ENCODE measurements around the gene PRKAR1B.

PRKAR1B gene

DNA sequence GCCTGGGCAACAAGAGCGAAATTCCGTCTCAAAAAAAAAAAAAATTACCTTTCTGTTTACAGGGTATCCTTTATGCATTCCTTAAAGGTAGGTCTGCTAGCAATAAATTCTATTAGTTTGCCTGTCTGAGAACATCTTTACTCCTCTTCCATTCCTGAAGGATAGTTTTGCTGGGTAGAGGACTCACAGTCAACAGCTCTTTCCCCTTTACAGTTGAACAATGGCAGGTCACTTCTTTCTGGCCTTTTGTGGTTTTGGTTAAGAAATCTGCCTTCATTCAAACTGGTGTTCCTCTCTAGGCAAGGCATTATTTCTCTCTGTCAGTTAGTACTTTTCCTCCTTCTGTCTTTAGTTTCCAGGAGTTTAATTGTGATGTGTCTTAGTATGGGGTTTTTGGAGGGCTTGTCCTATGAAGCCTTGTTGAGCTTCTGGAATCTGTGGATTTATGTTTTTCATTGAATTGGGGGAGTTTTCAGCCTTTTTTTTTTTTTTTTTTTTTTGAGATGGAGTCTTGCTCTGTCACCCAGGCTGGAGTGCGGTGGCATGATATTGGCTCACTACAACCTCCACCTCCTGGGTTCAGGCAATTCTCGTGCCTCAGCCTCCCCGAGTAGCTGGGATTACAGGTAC is 5.3 kb downstream of the PRKAR1B start:
- DNase-seq (ENCODE audit: low read depth), result no peak

DNA sequence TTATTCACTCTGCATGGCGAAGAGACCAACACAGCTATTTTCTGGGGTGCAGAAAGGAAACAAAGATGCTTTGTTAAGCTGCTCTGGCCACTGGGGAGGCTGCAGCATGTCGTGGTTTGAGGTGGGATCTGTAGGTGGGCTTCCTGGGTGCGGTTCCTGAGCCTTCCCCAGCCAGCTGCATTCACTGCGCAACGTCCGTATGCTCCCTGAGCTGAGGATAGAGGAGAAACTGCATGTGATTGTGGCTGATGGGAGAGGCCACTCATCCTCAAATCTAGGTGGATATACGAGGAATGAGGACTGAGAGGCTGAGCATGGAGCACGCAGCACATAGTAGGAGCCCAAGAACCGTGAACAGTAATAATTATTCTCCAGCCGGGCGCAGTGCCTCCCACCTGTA is 10.4 kb downstream of the PRKAR1B start:
- DNase-seq (ENCODE audit: low read depth), result no peak

DNA sequence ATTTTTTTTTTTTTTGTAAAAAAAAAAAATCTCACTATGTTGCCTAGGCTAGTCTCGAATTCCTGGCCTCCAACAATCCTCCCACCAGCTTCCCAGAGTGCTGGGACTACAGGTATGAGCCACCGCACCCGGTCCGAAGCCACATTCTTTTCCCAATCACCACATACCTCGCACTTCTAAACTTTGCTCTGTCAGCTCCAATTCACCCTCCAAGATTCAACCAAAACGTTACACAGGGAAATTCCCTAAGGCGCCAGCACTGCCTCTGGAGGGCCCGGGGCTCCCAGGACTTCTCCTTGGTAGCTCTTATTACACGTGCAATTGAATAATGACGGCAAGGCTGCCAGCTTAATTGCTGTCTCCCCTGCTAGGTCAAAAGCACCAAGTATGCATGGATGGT is 10.9 kb downstream of the PRKAR1B start:
- no peak for DNase-seq (ENCODE audit: low read depth)

DNA sequence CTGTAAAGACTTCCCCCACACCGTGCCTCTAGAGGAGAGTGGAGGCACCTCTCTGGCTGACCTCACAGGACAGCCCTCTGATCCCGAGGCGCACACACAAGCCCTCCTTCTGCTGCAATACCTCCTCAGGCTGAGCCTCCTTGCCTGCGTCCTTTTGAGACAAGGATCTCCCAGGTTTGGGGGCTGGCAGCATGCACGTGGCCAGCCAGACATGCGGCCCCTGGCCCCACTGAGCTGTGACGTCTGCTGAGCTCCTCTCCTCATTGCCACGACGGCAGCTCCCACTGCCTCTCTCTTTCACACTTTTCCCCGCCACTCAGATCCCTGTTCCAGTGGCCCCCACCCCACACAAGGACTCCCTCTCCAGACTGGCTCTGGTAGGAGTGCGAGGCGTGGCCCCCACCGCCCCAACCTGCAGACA is 12.8 kb downstream of the PRKAR1B start:
- DNase-seq (ENCODE audit: low read depth), result no peak

DNA sequence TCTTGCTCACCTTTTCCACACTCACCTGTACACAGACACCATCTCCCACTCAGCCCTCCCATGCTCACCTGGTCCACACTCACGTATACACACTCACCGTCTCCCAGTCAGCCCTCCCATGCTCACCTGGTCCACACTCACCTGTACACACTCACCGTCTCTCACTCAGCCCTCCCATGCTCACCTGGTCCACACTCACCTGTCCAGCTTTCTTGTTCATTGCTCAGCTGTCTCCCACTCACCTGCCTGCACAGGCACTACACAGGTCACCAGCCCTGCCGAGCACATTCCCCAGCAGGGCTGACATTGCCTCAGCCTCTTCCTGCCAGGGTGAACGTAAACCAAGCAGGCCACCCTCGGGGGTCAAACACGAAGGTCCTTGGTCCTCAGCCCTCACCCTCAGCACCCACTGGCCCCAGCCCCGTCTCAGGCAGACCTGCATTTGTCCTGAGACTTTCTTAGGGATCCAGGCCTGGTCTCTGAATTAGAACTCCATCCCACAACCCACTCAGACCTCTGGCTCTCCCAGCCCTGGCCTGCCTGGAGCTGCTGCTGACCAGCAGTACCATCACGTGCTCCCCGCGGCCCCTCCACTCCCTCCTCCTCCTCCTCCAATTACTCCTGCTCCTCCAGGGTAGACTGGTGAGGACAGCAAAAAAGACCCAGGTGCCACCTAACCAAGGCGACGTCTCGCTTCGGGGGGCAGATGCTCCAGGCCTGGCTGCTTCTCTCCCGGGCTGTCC is 13.4 kb downstream of the PRKAR1B start:
- no peak for DNase-seq (ENCODE audit: low read depth)

DNA sequence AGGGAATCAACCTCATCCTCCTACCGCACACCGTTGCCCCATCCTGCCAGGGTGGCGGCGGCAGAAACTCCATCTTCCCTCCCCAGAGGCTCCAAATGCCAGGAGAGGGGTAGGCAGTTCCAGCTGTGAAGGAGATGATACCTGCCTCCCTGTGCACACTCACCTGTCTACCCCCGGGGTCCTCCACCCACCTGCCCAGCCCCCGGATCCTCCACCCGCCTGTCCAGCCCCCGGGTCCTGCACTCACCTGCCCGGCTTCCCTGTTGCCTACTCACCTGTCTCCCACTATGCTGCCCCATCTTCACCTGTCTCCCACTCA is 14.0 kb downstream of the PRKAR1B start:
- DNase-seq (ENCODE audit: low read depth), result no peak

DNA sequence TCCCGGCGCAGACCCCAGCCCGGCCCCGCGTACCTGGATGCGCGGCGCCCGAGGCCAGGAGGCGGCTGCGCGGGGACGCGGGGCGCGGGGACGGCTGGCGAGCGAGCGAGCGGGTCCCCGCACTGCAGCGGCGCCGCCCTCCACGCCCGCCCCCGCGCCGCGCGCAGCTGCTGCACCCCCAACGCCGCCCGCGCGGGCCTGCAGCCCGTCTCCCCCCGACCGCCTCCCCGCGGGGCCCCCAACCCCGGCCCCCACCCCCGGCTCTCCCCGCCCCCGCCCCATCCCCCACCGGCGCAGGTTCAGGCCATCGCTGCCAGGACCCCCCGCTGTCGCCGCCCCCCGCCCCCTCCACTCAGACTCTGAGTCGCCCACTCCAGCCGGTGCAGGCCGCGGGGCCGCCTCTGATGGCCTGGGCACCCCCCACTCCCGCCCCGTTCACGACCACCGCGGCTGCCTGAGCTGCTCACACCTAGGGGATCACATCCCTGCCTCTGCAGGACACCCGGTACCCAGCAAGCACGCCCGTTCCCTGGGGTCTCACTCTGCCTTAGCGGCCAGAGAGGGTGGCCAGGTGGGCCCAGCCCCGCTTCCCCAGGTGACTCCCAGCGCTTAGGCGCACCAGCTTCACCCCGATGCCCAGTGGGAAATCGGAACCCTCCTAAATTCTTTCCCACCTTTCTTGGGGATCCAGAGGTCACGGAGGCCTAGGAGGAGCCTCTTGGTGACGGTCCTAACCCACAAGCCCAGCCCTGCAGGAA is 14.5 kb downstream of the PRKAR1B start:
- no peak for DNase-seq (ENCODE audit: low read depth)

DNA sequence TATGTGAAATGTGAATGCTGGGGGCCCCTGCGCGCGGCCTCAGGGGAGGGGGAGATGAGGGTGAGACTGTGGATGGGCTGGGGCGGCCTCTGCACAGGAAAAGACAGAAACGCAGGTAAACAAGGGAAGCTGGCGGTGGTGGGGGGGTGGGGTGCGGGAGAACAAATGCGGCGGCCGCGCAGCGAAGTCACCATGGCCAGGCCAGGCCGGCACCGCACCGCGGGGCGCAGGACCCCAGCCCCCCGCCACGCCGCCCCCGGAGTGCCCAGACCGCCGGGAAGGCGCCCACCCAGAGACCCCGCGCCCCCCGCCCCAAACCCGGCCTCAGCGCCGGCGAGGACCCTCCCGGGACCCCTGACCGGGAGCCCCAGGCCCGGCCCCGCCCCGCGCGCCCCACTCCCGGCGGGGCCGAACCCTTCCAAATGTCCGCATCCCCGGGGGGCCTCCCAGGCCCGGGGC is 15.1 kb downstream of the PRKAR1B start:
- no peak for DNase-seq (ENCODE audit: low read depth)

DNA sequence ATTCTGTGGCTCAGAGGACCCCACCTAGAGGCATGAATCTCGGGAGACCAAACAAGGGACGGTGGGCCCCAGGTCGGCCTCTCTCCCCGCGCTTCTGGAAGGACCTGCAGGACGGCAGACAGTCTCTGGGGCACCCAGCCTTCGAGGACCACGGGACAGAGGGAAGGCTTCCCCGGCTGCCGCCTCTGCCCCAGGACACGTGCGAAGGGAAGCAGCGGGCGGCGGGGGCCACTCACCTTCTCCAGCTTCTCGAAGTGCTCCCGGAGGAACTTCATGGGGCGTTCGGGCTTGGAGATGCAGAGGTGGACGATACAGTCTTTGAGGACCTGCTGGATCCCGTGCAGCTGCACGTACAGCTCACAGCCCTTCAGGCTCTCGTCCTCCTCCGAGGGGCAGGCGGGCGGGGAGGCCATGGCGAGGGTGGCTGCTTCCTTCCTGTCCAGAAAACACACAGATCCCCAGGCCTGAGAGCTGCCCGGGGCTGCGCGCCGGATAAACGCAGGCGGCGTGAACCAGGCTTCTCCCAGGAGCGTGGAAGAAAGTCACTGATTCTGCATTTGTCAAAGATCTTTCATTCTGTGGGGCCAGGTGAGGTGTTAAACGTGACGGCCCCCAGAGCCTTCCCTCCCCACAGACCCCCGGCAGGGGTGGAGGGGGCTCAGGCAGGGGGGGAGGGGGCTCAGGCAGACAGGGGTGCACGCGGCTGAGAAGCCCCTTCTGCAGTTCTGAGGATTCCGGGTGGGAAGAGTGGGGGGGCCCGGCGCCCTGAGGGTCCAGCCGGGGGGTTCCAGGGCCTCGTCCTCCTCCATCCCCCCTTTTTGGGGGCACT is 15.8 kb downstream of the PRKAR1B start:
- no peak for DNase-seq (ENCODE audit: low read depth)

DNA sequence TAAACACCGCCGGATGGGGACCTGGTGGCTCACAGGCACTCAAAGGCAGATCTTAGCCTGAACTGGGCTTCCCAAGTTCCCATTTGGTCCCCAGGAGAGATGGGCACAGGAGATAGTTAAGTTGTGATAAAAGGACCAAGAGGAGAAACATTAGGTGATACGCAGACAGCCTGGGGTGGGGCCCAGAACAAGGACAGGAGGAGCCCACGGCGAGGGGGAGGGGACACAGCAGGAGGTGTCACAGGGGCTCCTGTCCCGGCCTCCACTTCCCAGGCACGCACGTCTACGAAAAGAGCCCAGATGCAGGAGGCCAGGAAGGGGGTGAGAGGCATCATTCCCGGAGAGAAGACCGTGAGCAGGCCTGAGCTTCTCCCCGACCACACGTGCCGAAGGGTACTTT is 16.9 kb downstream of the PRKAR1B start:
- DNase-seq (ENCODE audit: low read depth), result no peak

DNA sequence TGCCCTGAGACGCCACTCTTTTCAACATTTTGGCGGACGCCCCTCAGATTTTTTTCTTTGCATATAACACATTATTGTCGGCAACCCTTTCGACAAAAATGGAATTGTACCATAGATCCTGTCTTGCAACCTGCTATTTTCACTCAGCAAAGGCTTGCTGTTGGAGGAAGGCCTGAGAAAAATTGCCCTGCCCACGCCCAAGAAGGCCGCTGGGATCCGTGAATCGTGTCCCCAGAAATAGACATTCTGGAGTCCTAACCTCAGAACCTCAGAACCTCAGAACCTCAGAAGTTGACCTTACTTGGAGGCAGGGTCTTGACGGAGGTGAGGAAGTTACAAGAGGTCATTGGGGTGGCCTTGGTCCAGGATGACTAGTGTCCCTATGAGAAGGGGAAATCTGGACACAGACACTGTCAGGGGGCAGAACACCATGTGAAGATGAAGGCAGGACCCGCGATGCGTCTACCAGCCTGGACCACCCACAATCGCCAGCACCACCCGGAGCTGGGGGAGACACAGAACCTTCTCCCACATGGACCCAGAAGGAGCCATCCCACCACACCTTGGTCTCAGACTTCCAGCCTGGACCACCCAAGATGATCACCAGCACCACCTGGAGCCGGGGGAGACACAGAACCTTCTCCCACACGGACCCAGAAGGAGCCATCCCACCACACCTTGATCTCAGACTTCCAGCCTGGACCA is 19.6 kb downstream of the PRKAR1B start:
- no peak for DNase-seq (ENCODE audit: low read depth)

DNA sequence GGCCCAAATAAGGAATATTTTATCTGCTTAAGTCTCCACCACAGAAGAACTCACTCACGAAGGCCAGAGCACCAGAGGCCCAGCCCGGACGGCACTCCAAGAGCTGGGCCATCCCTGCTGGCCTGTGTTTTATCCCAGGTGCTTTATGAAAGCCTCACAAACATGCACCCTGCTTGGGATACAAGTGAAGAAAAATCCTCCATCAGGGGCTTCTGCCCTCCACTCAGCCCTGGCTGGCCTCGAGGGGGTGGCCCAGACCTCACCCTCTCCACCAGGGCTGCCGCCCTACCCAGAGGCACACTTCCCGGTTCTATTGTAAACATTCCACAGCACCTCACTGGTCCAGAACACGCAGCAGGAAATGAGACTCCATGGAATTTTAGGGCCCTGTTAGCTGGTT is 20.4 kb downstream of the PRKAR1B start:
- no peak for DNase-seq (ENCODE audit: low read depth)

DNA sequence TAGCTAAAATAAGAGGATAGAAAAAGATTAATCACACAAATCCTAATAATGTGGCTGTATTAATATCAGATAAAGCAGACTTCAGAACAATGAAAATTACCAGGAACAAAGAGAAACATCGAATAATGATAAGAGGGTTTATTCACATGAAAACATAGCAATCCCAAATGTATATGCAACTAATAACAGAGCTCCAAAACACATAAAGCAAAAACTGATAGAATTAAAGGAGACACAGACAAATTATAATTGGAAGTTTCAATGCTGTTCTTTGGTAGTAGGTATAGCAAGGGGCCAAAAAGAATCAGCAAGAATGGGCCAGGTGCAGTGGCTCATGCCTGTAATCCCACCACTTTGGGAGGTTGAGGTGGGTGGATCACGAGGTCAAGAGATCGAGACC is 24.0 kb downstream of the PRKAR1B start:
- DNase-seq (ENCODE audit: low read depth), result no peak

DNA sequence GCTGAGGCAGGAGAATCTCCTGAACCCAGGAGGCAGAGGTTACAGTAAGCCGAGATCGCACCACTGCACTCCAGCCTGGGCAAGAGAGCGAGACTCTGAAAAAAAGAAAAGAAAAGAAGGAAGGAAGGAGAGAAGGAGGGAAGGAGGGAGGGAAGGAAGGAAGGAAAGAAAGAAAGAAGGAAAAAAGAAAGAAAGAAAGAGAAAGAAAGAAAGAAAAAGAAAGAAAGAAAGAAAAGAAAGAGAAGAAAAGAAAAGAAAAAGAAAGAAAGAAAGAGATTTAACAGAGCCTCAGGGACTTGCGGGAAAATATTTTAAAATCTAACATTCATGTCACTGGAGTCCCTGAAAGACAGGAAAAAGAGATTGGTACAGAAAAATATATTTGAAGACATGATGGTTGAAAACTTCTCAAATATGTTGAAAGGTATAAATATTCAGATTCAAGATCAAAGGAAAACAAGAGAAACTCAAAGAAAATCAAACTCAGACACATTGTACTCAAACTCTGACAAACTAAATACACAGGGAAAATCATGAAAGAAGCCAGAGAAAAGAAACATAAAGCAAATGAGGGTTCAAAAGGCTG is 25.9 kb downstream of the PRKAR1B start:
- no peak for DNase-seq (ENCODE audit: low read depth)

DNA sequence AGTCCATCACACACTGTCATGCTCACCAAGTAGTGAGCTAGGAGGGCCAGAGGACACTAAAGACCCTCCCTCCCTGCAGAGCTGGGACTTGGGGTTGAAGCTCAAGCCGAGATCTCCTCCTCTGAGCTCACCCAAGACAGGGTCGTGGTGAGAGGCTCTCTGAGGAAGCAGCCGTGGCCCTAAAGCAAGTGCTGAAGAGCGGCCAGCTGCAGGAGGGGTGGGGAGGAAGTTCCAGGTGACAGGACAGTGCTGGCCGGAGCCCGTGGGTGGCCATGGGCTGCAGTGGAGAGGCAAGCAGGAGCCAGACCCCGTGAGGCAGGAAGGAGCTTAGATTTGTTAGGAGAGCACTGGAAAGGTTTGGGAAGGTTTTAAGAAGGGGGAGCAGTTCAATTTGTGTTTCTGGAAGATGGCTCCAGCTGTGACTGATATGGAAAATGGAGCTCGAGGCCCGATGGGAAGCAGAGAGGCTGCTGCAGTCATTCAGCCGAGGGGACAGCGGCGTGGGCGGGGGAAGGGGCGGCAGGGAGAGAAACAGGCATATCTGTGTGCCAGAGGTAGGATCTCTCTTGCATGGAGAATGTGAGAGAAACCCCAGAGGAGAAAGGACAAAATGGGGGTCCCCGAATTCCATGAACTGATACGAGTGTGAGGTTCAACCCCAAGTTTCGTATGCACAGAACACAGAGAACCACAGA is 27.5 kb downstream of the PRKAR1B start:
- DNase-seq (ENCODE audit: low read depth), result no peak

DNA sequence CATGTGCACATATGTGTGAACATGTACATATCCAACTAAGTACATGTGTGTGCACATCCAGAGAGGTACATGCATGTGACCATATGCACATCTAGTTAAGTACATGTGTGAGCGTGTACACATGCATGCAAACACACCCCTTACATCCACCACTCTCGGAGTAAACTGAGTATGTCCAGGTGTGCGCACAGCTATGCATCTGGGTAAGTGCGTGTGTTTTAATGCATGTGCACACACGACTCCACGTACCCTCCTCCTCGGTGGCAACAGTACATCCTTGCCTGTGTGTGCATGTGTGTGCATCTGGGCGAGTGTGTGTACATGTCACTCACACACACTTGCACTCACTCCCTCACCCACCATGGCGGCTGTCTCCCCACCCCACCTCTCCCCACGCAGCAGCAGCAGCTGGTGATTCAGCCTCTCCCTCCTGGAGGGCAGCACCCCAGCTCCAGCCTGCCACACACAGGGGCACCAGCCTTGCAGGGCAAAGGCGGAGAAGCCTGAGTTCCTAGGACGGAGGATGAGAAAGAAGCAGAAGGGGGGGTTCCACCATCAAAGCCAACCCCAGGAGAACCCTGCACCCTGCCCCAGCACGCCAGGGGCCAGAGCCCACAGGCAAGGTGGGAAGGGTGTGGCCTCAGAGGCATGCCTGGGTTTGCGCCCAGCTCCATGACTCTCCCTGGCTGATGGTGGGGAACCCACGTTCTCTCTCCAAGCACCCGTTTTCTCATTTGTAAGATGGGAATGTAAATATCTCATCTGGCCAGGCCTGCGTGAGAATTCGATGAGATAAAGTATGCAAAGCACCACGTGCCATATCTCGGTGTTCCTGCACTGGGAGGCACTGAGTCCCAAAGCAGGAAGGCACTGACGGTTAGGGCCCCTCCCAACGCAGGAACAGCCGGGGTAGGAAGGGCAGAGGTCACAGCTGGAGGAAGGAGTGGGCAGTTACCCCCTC is 28.3 kb downstream of the PRKAR1B start:
- no peak for DNase-seq (ENCODE audit: low read depth)

DNA sequence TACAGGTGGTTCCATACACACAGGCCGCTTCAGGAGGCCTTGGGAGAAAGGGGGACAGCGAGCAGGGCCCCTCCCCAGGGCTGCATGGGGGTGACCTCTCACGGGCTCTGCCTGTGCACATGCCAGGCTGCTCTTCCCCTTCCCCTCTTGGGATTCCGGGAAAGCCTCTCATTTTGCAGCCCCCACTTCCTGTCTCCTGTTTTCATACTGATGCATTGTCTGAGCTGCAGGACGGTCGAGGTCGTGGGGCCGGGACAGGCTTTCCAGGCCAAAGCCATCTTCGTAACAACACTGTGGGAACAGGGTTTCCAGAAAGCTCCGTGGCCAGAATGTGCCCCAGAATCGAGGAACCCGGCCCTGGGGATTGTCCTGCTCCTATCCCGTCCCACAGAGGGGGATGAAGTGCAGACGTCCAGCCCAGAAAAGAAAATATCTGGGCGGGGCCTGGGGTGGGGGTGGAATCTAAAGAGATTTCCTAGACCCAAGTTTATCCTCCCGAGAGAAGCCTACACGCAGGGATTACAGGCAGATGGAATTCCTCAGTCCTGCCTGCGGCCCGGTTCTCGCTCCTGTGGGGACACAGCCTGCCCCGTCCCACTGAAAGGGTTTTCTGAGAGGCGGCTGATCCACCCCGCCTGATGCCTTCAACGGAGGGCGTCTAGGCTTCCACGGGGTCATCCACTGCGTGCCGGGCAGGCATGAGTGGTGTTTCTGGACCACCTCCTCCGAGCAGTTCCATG is 30.1 kb downstream of the PRKAR1B start:
- no peak for DNase-seq (ENCODE audit: low read depth)

DNA sequence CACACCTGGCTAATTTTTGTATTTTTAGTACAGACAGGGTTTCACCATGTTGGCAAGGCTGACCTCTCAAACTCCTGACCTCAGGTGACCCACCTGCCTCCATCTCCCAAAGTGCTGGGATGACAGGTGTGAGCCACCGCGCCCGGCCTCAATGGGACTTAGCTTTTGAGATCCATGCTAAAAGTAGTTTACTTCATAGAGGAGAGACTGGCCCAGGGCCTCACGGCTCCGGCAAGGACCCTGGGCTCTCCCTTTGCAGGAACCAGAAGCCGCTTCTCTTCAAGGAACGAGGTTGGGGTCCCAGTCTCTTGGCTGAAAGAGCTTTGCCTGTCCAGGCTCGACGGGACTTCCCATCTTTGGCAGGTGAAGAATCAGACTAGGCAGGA is 30.7 kb downstream of the PRKAR1B start:
- DNase-seq (ENCODE audit: low read depth), result no peak

DNA sequence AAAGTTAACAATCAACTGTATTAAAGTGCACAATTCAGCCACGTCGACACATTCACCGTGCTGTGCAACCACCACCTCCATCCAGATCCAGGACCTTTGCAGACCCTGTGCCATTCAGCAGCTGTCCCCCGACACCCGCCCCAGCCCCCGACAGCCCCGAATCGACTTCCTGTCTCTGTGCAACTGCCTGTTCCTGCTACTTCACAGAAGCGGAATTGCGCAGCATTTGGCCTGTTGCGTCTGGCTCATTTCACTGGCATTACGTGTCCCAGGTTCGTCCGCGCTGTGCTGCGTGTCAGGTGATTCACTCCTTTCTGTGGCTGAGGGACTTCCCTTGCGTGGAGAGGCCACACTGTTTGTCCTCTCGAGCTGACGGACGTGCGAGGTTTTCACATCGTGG is 33.8 kb downstream of the PRKAR1B start:
- no peak for DNase-seq (ENCODE audit: low read depth)
